HG03060 (cell line): ENCODE results near the gene CHST3.
"Not testable (repeated sequence)": the region's sequence is repeated elsewhere in the genome, so short reads cannot be mapped to it uniquely, and the experiment has no call there.

Experiments used
- ATAC-seq: cut with Tn5 transposase; IDR thresholded peaks from one replicate; pipeline ENCODE4 v1.9.1; 2021; ENCODE audit warnings: low read depth, moderate number of reproducible peaks; ENCODE audit not compliant: unreplicated experiment

Gene CHST3

GRCh38 chr10:71972746-71973695 lies 8.8 kb downstream of the CHST3 start:
- ATAC-seq: no peak

GRCh38 chr10:71973777-71974488 lies 9.7 kb downstream of the CHST3 start:
- ATAC-seq: no peak

GRCh38 chr10:71974489-71975021 lies 10.4 kb downstream of the CHST3 start:
- no peak for ATAC-seq

- ATAC-seq: no peak
Observed at GRCh38 chr10:71975087-71975870, 11.1 kb downstream of the CHST3 start.

GRCh38 chr10:71975871-71976725 lies 11.9 kb downstream of the CHST3 start:
- ATAC-seq: no peak

- ATAC-seq: not testable (repeated sequence)
Observed at GRCh38 chr10:71977614-71977903, 13.4 kb downstream of the CHST3 start.

GRCh38 chr10:71978476-71978875 lies 14.3 kb downstream of the CHST3 start:
- no peak for ATAC-seq

- ATAC-seq: no peak
Observed at GRCh38 chr10:71978988-71979691, 14.9 kb downstream of the CHST3 start.

GRCh38 chr10:71979692-71980062 lies 15.5 kb downstream of the CHST3 start:
- no peak for ATAC-seq

- ATAC-seq: no peak
Observed at GRCh38 chr10:71980181-71981014, 16.2 kb downstream of the CHST3 start.

GRCh38 chr10:71981015-71981875 lies 17.1 kb downstream of the CHST3 start:
- ATAC-seq: no peak

GRCh38 chr10:71981876-71982230 lies 17.7 kb downstream of the CHST3 start:
- ATAC-seq: no peak

- no peak for ATAC-seq
Observed at GRCh38 chr10:71982269-71983178, 18.3 kb downstream of the CHST3 start.

GRCh38 chr10:71984126-71984808 lies 20.1 kb downstream of the CHST3 start:
- ATAC-seq: no peak

GRCh38 chr10:71984809-71985388 lies 20.7 kb downstream of the CHST3 start:
- ATAC-seq: no peak
